NB4 (cell line): ENCODE measurements around the gene CCT5.

ENCODE experiments used
- CTCF ChIP-seq: IDR thresholded peaks from one replicate; pipeline ENCODE4 v1.5.1; 2012; ENCODE audit warnings: low read depth, low read length
- MYC ChIP-seq: IDR thresholded peaks from 2 replicates; pipeline ENCODE4 v1.6.1; 2011; ENCODE audit warnings: low read depth, low read length
- POLR2A ChIP-seq: IDR thresholded peaks from 2 replicates; pipeline ENCODE4 v1.6.1; 2011; ENCODE audit warnings: mild to moderate bottlenecking; ENCODE audit not compliant: insufficient read length; ENCODE audit errors: extremely low read depth

- TF ChIP-seq CTCF (no peak), MYC (no peak), POLR2A (no peak)
Observed at GRCh38 chr5:10286862-10287227, 36.8 kb downstream of the CCT5 start.
